Left hindlimb (tissue), 1 donor: ENCODE data around the gene MBTPS1.

Experiments
- DNase-seq: peaks from one replicate; pipeline ENCODE4 v3.0.0-alpha.2; 2018

The MBTPS1 gene

DNA sequence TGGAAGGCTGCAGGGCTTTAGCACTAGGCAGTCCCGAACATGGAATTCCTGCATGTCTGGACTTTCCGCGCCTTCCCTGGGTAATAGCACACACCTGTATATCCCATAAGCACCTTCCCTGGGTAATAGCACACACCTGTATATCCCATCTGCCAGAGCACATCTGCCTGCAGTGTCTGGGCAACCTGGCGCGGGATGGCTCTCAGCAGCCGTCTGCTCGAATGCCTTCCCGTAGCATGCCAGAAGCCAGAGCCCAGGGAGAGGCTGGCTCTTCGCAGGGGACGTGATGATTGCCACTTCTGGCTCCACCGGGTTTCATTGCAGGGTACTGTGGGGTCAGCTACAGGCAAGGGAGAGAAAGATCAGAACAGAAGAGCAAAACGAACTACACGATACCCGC is 21.3 kb downstream of the MBTPS1 start:
- DNase-seq, result no peak

DNA sequence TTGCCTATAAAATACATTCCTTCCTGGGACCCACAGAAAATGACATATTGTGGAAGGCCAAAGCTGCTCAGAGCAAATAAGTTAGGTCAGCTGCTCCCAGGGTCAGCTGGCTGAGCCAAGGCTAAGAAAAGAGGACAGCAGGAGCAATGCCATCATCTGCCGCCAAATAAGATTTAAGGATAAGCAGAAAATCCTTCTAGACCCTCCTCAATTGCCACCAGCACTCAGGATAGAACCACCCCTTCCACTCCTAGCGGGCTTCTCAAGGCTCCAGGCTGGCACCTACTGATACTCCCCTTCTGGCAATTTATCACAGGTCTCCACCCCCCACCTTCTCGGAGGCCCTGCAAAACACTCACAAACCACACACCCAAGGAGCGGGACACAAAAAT is 22.9 kb downstream of the MBTPS1 start:
- no peak for DNase-seq

DNA sequence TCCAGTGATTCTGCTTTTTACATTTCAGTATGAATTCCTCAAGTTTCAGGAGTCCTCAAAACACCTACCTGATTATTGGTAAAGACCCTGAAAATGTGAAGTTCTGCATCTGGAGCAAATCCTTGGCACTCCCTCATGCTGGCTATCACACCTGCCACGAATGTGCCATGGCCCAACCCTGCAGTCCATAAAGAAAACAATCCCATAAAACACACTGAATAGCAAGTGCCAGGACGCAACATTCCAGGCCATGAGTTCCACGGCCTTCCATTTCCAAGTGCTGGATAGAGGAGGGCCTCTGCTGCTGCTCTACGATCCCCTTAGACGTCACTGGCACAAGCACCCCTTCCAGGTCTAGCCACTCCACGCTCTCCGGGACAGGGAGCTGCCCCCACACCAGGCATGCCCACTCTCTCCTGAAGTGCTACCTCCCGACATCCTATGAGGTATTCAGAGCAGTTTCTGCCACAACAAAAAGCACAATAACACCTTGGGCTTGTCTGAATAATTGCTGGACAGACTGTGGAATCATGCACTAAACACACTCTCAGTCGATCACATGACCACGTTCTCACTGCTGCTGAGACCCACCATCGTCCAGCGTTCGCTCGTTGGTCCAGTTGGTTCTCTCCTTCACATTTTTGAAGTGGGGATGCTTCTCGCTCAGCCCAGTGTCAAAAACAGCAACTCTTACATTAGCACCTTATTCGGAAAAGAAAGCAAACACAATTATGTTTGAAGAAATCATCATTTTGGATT is 23.4 kb downstream of the MBTPS1 start:
- no peak for DNase-seq

DNA sequence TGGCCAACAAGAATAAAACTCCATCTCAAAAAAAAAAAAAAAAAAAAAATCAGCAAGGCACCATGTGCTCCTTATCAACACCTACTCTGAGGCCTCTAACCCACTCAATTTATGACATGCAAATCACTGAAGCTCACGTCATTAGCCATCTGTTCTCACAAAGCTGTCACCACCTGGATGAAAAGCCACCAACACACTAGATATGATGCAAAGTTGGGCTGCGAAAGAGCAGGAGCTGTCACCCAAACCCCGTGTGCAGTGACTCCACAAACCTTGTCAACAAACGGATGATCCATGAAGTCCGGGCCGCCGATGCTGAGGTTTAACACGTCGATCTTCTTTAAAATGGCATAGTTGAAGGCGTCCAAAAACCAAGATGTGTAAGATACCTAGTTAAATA is 25.3 kb downstream of the MBTPS1 start:
- DNase-seq, result no peak

DNA sequence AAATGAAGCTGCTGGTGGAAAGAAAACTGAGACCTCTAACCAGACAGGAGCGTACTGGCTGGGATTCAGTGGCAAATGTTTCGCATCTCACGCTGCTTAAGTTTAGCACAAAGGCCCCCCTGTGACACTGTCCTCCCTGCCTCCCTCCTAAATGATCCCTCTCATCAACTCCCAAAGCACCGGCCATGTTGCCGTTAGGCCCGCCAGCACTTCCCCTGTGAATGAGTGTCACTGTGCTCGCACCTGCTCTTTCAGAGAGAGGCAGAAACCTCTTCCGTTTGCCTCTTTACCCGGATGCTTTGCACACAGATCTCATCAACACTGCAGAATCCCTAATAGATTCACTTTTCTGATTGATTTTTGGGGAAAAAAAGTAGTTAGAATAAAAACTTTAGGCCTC is 26.5 kb downstream of the MBTPS1 start:
- no peak for DNase-seq

DNA sequence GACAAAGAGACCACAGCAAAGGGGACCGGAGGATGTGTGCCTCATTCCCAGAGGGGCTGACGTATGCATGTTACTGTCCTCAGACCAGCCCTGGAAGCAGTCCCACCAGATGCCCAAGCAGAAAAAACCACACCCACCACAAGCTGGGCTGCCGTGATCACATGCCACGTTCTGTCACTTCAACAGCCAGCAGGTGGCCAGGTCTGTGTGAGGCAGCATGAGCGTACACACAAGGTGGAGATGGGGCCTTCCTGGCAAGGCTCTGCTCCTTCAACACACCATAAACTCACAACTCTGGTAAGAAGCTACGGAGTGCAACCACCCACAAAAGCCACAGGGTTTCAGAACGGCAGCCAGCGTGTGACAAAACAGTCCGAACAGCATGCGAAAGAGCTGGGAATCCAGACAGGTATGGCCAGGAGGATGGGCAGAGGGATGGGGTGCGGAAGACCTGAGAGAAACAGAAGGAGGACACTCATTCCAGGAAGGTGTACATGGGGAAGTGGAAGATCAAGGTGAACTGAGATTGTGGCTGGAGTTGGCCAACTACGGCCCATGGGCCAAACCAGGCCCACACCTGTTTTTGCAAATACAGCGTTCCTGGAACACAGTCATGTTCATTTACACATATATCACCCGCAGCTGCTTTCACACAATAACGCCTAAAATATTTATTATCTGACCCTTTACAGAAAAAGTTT is 27.9 kb downstream of the MBTPS1 start:
- DNase-seq, result no peak

DNA sequence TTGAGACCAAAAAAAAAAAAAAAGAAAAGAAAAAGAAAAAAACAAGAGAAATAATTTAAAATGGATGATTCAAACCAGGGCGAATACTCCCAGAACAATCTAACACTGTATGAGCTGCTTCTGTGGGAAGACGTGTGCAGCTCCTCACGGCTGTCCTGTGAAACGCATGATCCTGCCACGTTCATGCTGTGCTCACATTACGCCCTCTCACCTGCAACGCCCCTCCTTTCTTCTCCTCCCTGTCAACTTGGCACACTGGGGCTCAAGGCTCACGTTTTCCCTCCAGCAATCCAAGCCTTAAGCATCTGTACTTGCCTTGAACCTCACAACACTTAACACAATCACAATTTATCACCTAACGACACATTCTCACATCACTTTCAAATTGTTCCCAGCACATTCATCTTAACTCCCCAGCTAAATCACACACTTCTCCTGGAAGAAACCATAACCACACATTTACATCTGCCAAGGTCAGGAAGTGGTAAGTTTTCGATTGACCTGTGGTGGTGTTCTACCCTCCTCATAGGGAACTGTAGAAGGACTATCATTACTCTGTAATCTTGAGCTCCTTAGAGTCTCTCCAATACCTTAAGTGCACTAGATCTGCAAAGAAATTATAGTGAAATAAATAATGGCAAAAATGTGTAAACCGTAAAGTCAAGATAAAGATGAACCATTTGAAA is 29.1 kb downstream of the MBTPS1 start:
- DNase-seq, result no peak

DNA sequence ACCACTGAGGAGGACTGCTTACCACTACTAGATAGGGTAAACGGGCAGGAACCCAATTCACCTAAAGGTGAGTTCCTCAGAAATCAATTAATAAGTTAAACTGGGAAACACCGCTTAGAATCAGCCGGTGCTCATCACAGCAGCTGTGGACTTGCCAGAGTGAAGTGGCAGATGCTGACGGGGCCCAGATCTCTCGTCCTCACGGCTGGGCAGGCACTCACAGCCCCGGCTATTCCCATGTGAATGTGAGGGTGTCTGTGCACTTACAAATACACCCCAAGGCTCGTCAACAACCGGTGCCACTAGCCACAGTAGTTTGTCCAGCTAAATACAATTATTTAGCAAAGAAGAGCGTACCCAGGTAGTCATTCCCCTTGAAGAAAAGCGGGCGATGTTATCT is 29.7 kb downstream of the MBTPS1 start:
- no peak for DNase-seq

DNA sequence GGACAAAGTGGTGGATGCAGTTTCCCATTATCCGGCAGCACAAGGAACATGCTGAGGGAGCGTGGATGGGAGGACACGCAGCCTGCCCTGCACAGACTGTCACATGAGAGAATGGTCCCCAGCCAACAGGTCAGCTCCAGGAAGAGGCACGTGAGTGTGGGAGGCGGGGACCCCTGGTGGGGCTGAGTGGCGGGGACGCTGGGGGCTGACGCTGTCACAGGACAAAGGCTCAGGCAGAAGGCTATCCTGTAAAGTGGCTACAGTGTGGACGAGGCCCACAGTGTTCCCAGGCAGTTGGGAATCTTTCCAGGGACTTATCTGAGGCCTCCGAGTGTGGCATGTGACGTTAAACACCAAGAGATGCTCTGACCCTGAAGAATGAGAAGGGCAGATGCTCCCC is 30.4 kb downstream of the MBTPS1 start:
- no peak for DNase-seq

DNA sequence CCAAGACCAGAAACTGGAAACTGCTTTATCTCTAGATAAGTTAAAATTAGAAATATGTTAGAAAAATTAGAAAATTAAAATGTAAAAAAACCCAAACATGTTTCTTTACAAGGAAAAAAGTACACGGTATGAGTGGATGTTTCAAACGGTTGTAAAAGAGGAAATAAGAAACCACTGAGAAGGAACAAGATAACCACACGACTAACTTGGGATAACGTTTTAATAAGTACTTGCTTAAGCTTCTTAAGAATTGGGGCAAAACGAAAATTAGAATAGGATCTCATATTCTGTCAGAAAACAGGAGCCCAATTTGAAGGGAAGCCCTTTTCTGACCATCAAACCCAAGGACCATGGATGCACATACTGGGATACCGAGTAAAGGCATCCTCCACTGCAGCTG is 31.0 kb downstream of the MBTPS1 start:
- DNase-seq, result no peak

DNA sequence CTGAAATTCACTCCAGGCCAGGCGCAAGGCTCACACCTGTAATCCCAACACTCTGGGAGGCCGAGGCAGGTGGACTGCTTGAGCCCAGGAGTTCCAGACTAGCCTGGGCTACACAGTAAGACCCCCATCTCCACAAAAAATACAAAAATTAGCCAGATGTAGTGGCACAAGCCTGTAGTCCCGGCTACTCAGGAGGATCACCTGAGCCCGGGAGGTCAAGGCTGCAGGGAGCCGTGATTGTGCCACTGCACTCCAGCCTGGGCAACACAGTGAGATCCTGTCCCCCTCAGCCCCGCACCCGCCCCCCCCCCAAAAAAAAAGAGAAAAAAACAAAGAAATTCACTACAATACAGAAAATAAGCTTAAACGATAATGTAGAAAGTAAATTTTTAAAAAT is 31.5 kb downstream of the MBTPS1 start:
- no peak for DNase-seq

DNA sequence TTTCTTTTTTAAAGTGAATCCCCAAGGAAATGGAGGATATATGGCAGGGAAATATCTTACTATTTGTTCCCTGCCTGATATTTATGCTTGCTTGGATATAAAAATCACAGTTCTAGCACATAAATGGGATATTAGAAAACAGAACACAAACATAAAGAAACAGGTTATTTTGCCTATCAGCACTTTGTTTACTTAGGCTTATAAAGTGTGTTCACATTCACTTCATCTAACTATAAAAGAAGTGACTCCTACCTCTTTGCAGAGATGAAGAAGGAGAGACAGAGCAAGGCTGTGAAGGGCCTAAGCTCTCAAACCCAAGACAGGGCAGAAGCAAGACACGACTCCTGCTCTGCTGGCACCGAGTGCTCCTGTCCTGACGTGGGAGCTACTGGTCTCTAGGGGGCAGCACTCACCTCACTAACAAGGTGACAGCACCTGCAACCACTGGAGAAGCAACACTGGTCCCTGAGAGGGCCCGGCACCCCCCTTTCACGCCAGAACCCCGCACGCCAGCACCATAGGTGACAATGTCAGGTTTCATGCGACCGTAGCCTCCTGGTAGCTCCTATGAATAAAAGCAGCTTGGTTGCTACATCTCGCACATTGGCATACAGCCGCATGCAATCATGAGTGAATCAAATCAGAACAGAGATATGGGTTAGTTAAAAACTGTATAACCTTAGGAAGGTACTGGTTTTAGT is 32.0 kb downstream of the MBTPS1 start:
- DNase-seq, result peak; percentile 52

DNA sequence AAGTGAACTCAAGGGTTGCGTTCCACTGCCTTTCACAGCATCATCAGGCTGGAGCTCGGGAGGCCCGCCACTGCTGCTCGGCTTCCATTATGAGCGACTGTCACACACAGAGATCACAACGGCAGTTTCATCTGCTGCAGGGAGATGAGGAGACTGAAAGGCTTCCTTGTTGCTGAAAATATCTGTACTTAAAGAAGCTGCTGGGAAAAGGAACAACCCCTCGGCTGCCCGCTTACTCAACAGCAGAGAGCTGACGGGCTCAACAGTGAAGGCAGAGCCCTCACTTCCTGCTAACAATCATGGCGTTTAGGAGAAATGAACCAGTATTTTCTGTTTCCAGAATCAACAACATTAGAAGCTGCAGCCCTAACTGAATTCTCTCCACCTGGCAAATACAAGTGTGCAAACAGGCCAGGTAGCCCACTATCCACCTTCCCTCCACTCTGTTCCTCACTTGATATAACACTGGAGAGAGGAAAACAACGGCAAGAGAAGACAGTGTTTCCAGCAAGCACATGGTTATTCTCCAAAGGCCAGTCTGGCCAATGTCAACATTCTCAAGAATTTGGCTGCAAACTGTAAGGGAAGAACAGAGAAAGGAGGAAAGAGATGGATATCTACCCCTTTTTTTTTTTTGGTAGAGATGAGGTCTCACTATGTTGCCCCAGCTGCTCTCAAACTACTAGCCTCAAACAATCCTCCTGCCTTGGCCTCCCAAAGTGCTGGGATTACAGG is 33.7 kb downstream of the MBTPS1 start:
- no peak for DNase-seq

DNA sequence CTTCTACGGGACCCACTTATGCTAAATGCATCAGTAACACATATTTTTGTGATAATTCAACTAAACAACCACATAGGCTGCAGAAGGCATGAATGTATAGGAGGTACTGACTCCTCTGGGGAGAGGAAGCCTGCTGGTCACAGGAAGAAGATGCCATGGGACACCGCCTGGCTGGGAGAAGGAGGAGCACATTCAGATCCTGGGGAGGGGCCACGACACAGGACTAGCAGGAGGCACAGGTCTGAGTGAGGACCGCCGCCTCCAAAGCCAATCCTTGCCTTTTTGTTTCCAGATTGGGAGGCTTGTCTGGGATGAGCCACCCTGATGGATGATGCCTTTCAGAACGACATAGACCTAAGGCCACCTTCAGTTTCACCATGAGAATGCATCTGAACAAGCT is 34.6 kb downstream of the MBTPS1 start:
- no peak for DNase-seq

DNA sequence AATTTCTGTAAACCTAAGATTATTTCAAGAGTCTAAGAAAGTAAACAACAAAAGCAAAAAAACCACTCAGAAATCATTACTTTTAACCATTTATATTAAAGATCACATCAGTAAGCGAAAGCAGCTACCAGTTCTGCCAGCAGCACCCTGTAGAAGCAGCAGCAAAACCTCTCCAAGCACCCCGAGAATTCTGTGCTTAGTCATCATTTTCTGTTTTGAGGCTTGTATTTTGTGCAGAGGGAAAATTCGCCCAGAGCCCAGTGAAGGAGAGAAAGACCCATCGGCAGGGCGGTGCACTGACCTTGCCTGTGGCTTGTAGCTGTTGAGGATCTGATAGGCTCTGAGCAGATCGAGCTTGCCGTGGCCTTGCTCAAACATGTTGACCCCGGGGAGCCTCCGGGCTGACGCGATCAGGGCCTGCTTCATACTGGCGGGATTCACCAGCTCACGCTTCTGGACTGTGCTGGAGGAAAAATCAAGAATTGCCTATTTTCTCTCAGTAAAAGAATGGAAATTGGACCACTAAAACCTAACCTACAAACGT is 35.2 kb downstream of the MBTPS1 start:
- no peak for DNase-seq

DNA sequence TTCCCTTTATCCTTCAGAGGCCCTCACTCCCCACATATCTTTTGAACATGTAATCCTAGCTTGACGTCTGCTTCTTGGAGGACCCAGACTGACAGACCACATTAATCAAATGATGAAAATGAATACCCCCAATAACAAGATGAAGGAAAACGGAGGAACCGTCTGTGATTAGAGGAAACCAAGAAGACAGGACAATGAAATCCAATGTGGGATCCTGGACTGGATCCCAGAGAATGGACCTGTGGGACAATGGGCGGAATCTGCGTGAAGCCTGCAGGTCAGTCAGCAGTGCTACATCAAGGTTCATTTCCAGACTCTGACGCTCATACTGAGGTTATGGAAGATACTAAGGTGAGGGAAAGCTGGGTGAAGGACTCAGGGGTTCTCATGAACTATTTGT is 35.9 kb downstream of the MBTPS1 start:
- DNase-seq, result no peak

DNA sequence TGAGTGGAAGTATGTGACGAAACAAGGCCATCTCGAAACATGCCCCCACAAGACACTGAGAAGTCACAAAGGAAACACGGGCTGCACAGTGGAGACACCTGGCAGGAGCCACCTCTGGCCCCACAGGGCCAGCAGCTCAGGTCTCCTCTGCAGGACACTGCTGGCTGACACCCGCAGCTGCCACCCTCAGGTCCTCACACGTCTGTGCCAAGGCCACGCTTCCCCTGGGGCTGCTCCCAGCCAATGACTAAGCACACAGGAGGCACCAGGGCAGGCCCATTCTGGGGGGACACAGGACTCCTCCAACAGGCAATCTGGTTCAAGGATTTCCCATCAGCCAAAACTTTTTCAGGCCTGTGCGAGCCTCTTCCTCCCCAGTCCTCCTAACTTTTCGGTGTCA is 36.4 kb downstream of the MBTPS1 start:
- no peak for DNase-seq

DNA sequence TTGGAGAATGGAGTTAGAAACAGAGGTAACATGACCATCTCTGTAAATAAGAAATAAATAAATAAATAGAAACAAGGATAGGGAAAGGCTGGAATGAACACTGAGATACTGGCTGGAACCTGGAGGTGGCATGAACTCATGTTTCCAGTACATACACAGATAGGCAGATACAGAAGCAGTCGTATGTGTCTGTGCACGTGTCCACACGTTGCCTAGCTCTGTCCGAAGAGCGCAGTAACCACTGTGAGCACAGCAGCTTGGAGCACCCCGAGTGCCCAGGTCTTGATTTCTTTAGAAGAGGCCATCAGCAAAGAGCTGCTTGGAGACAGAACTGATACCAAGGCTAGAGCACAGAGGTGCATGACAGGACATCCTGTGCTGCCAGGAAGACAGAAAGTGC is 37.1 kb downstream of the MBTPS1 start:
- no peak for DNase-seq

DNA sequence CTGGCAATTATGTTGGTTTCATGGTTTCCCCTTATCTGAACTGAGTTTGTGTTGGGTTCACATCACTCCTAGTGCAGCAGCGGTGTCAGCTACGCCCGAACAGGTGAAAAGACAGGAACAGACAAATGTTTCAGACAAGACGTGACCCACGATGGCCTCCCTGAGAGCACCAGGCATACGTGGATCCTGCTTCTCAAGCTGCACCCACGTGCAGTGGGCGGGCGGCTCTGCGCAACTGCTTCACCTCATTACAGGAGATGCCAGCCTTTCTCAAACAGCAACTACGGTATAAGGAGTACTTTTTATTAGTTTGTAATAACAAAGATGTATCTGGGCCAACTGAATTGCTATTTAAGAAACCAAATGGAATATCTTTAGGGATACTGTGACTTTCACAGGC is 41.4 kb downstream of the MBTPS1 start:
- DNase-seq, result no peak

DNA sequence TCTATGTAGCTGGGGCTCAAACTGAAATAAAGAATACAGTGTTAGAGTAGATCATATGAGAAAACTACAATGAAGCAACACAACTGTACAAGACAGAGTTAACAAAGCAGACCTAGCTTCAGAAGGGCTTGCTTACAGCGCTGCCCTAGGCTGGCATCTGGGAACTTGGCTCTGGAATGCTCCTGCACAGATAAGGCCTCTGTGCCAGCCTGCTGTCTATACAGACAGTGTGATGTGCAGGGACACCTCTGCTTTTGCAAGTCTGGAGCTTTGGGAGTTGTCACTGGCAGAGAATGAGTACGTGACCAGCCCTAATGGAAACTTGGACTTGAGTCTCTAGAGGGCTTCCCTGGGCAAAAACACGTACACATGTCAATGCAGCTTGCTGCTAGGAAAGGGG is 42.0 kb downstream of the MBTPS1 start:
- DNase-seq, result no peak

DNA sequence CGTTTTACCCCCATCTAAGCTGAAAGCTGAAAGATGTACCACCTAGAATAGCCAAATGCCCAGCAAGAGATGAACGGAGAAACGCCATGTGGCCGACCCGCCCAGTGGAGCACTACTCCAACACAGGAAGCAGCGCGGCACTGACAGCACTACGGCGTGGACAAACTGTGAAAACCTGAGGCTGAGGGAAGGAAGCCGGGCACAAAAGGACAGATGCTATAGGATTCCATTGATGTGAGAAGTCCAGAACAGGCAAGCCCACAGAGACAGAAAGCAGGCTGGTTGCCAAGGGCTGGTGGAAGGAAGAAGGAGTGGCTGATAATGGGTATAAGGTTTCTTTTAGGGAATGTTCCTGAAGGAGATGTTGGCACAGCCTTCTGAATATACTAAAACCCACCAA is 44.7 kb downstream of the MBTPS1 start:
- no peak for DNase-seq

DNA sequence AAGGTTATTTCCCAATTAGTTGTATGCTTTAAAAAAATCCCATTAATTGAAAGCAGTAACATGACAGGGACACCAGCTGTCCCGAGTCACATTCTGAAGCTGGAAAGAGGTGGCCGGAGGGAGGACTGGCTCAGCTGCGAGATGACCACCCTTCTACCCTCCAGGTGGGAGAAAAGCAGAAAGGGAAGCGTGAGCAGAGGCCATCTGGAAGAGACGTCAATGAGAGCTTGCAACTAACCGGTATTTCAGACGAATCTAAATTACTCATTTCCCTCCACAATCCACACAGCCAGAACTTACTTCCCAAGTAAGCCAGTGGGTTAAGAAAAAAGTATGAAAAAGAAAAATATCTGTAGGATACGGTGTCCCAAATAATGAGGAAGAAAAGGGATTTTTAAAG is 45.6 kb downstream of the MBTPS1 start:
- no peak for DNase-seq

DNA sequence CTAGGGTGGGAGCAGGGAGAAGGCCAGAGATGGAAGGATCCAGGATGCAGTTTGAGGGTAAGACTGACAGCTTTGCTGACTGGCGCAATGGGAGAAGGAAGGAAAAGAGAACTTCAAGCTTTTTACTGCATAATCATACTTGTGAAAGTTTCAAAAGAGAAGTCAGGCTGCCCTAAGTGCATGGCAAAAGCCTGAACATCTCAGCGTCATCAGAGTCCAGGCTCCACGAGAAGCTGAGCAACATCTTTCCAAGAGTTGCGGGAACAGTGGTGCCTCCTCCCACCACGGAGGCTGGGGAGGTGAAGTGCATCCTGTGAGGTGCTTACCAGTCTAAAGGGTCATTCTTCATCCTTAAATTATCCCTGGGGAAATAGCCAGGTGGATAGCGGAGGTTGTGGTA is 47.2 kb downstream of the MBTPS1 start:
- no peak for DNase-seq
